GM12878 (cell line): ENCODE data around the gene ATP2C2. TPM values are rescaled to one million over a fixed set of nuclear protein-coding genes. Genes with fewer than 3 reads are reported as not detected.
"Not testable (repeated sequence)": the region's sequence is repeated elsewhere in the genome, so short reads cannot be mapped to it uniquely, and the experiment has no call there.

Experiments
- ATAC-seq: fragments of 200-7000 bp; cut with Tn5 transposase; 3 replicates; pipeline ENCODE4 v1.9.1; 2020; ENCODE audit warnings: mild to moderate bottlenecking, moderate library complexity
- BruUV-seq: library from RNA; stranded (reverse); fragments of 400-500 nt; replicated peaks from 2 replicates; lab custom pipeline; 2021; lab: Mats Ljungman, UMichigan
- CTCF ChIA-PET: fragments of 300-600 bp; sonication (Branson Sonifier 250); formaldehyde crosslinking; extraction: SDS; loops from one replicate; lab custom pipeline; 2021; ENCODE audit warnings: inconsistent platforms; lab: Yijun Ruan, JAX
- POLR2A ChIA-PET: fragments of 350-600 bp; formaldehyde crosslinking; extraction: SDS; loops from one replicate; lab custom pipeline; 2021; ENCODE audit warnings: inconsistent platforms; lab: Charles Lee
- RAD21 ChIA-PET: fragments of 300-600 bp; sonication (Branson Sonifier 250); formaldehyde crosslinking; loops from one replicate; lab custom pipeline; 2023; ENCODE audit warnings: antibody characterized with exemption; ENCODE audit not compliant: unreplicated experiment; lab: Charles Lee
- SMC1A ChIA-PET: fragments of 300-600 bp; sonication (Branson Sonifier 250); formaldehyde crosslinking; loops from one replicate; lab custom pipeline; 2023; ENCODE audit not compliant: unreplicated experiment, uncharacterized antibody; lab: Charles Lee
- DNase-seq: peaks from one replicate; pipeline ENCODE4 v3.0.0-alpha.2; 2011; ENCODE audit warnings: low read depth, low spot score
- FAIRE-seq: peaks from 3 replicates; lab custom pipeline; 2011; peaks lifted over from hg19 to GRCh38; lab: Jason Lieb, UNC
- H2AFZ ChIP-seq: 2 replicates; pipeline ENCODE4 v1.6.0; 2011; ENCODE audit warnings: low read depth, low read length, control low read depth; ENCODE audit not compliant: control insufficient read depth
- H3K27ac ChIP-seq: 2 replicates; pipeline ENCODE4 v1.5.1; 2011; ENCODE audit warnings: control low read depth; ENCODE audit not compliant: control insufficient read depth, insufficient read depth
- H3K27me3 ChIP-seq, 2 experiments: replicated peaks in 1 of 2; 2 replicates each; pipeline versions ENCODE4 v1.6.0 to v1.6.1; 2011; ENCODE audit warnings: low read length in 1 of 2; ENCODE audit not compliant: control insufficient read depth in 2 of 2, insufficient read depth in 2 of 2
- H3K36me3 ChIP-seq, 2 experiments: 2 replicates each; pipeline ENCODE4 v1.5.1; 2011; ENCODE audit warnings: low read length in 1 of 2; ENCODE audit not compliant: control insufficient read depth in 2 of 2, insufficient read depth in 2 of 2
- H3K4me1 ChIP-seq: 2 replicates; pipeline ENCODE4 v1.6.1; 2011; ENCODE audit warnings: mild to moderate bottlenecking, low read length, moderate library complexity, mixed read lengths; ENCODE audit not compliant: control insufficient read depth, insufficient read depth
- H3K4me2 ChIP-seq: 2 replicates; pipeline ENCODE4 v1.6.0; 2011; ENCODE audit warnings: control low read depth; ENCODE audit not compliant: control insufficient read depth, insufficient read depth
- H3K4me3 ChIP-seq: fragments of 200-600 bp; sonication (generic); 2 replicates; pipeline ENCODE4 v1.5.1; 2016
- H3K79me2 ChIP-seq: 2 replicates; pipeline ENCODE4 v1.6.0; 2011; ENCODE audit warnings: low read length; ENCODE audit not compliant: control insufficient read depth, insufficient read depth
- H3K9ac ChIP-seq: 2 replicates; pipeline ENCODE4 v1.8.0; 2011; ENCODE audit warnings: low read length, control low read depth, mixed read lengths; ENCODE audit not compliant: control insufficient read depth, insufficient read depth
- H3K9me3 ChIP-seq: replicated peaks from 3 replicates; pipeline ENCODE4 v1.5.1; 2011; ENCODE audit warnings: mild to moderate bottlenecking, low read length; ENCODE audit not compliant: control insufficient read depth, insufficient read depth
- H4K20me1 ChIP-seq: 2 replicates; pipeline ENCODE4 v1.6.0; 2011; ENCODE audit not compliant: control insufficient read depth, insufficient read depth
- ASH2L ChIP-seq: fragments of 300-600, 200-600 bp; sonication (generic); IDR thresholded peaks from 2 replicates; pipeline ENCODE4 v1.6.1; 2017; ENCODE audit warnings: low read depth, mild to moderate bottlenecking, borderline replicate concordance
- BCL11A ChIP-seq: IDR thresholded peaks from 2 replicates; pipeline ENCODE4 v1.6.1; 2011; ENCODE audit warnings: low read depth, low read length
- BRCA1 ChIP-seq: IDR thresholded peaks from 2 replicates; pipeline ENCODE4 v1.6.1; 2011; ENCODE audit warnings: low read depth, low read length, improper control_type of control experiment
- ESRRA ChIP-seq: IDR thresholded peaks from 2 replicates; pipeline ENCODE4 v1.6.1; 2012; ENCODE audit warnings: mild to moderate bottlenecking, low read length, improper control_type of control experiment
- FOS ChIP-seq: IDR thresholded peaks from 3 replicates; pipeline ENCODE4 v1.6.1; 2011; ENCODE audit warnings: borderline replicate concordance; ENCODE audit not compliant: insufficient read length; ENCODE audit errors: extremely low read depth
- FOXM1 ChIP-seq: IDR thresholded peaks from 2 replicates; pipeline ENCODE4 v1.6.1; 2012; ENCODE audit warnings: low read depth, mild to moderate bottlenecking, inconsistent platforms, low read length, moderate library complexity
- LARP7 ChIP-seq: fragments of 450-650 bp; IDR thresholded peaks from 2 replicates; pipeline ENCODE4 v1.6.1; 2017; ENCODE audit warnings: mild to moderate bottlenecking
- POLR2A ChIP-seq: IDR thresholded peaks from 2 replicates; pipeline ENCODE4 v1.6.1; 2011; ENCODE audit warnings: low read depth, mild to moderate bottlenecking, low read length
- SIN3A ChIP-seq: IDR thresholded peaks from 2 replicates; pipeline ENCODE4 v1.6.1; 2012; ENCODE audit warnings: low read depth, low read length, improper control_type of control experiment
- SKIL ChIP-seq: fragments of 450-650 bp; IDR thresholded peaks from 2 replicates; pipeline ENCODE4 v1.6.1; 2017; ENCODE audit warnings: mild to moderate bottlenecking, low read depth, inconsistent platforms; ENCODE audit not compliant: poor library complexity, severe bottlenecking
- SP1 ChIP-seq: IDR thresholded peaks from one replicate; pipeline ENCODE4 v1.6.1; 2011; ENCODE audit warnings: low read depth, low read length
- SRF ChIP-seq, 2 experiments: IDR thresholded peaks; 2 replicates each; pipeline ENCODE4 v1.6.1; 2011; ENCODE audit warnings: low read depth in 2 of 2, low read length in 2 of 2, mild to moderate bottlenecking in 1 of 2, moderate library complexity in 1 of 2
- YBX1 ChIP-seq: fragments of 450-650 bp; IDR thresholded peaks from 2 replicates; pipeline ENCODE4 v1.6.1; 2016; ENCODE audit warnings: antibody characterized with exemption
- YY1 ChIP-seq: IDR thresholded peaks from 2 replicates; pipeline ENCODE4 v1.6.1; 2011; ENCODE audit warnings: low read depth, mild to moderate bottlenecking, low read length
- WGBS: methylation state at CpG from one replicate; pipeline ENCODE4 v1.1.6; 2016; ENCODE audit warnings: low lambda C conversion rate; ENCODE audit not compliant: insufficient replicate concordance, insufficient coverage; ENCODE audit errors: missing lambda C conversion rate; 5-methylcytosine and 5-hydroxymethylcytosine counted together
- in situ Hi-C: fragments of 300-500 bp; cut with MboI; formaldehyde crosslinking; loops from 9 replicates; pipeline ENCODE4 v1.14.3; 2018; ENCODE audit warnings: mixed read lengths
- intact Hi-C: fragments of 100-400 bp; cut with micrococcal nuclease; formaldehyde crosslinking; loops from one replicate; pipeline ENCODE4 v1.14.2; 2022; ENCODE audit not compliant: unreplicated experiment
- polyA plus RNA-seq, 11 experiments: library from polyadenylated mRNA; depleted of rRNA in 4 of 11; unstranded in 6 of 11; stranded (reverse) in 5 of 11; fragments of >200 nt; fragmentation: Nextera tagmentation in 4 of 11; fragmentation: Illumina TruSeq in 1 of 11; extraction: Ambion mirVana in 4 of 11; extraction: Trizol in 1 of 11; gene quantifications; 1 replicate in 1 of 11; 2 replicates in 10 of 11; pipeline versions ENCODE4 v1.2.1 to v1.2.3, GENCODE V29; 2011 to 2016; ENCODE audit warnings: inconsistent platforms in 2 of 11, missing spikeins in 2 of 11, low read depth in 1 of 11
- total RNA-seq, 4 experiments: library from RNA; depleted of rRNA in 3 of 4; stranded (reverse); fragments of >200 nt in 3 of 4; fragmentation: Illumina TruSeq in 1 of 4; extraction: Trizol in 1 of 4; gene quantifications; 2 replicates each; pipeline versions ENCODE4 v1.2.1 to v1.2.3, GENCODE V29; 2013 to 2021

The ATP2C2 gene
- total and polyA plus RNA-seq, 10 of the 15 experiments (the other 5 are each of a cell fraction or from before 2014, with no cell fraction given): 0.05 to 0.19 TPM; not detected in 8

DNA sequence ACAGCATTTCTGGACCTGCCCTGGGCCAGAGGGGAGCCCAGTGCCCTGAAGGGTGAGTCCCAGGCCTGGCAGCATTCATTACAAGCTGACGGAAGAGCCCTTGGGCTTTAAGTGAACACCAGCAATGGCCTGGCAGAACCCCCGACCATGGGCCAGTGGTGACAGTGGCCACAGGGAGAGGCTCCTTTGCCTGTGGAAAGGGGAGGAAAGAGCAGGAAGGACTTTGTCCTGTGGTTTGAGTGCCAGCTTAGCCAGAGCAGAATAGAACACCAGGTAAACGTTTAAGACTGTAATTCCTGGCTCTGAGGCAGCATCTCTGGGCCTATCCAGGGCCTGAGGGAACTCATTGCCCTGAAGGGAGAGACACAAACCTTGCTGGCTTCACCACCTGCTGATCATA, 34.3 kb upstream of the ATP2C2 start:
- ChIA-PET SMC1A (no interaction called here), RAD21 (no interaction called here), CTCF (no interaction called here), POLR2A (no interaction called here)
- no peak overlapping the region for H2AFZ ChIP-seq
- WGBS: 33% methylated on average over 3 of the region's 3 CpGs
- no peak overlapping the region for H3K27ac ChIP-seq
- no peaks in the 10 kb centered on the region; a peak in 1 of 4 replicates for H3K27me3 ChIP-seq
- H3K4me1 ChIP-seq: no peaks in the 10 kb centered on the region
- BruUV-seq: no TSS peak
- ATAC-seq: no peak
- no peaks in the 10 kb centered on the region; the same call in 2 of the 3 replicates for H3K9me3 ChIP-seq
- no peak for DNase-seq
- no peak for FAIRE-seq
- no peaks in the 10 kb centered on the region for H4K20me1 ChIP-seq
- TF ChIP-seq YY1 (no peak), SIN3A (no peak)
- no peak overlapping the region for H3K4me2 ChIP-seq
- intact Hi-C loops: no loop called here
- no peak overlapping the region for H3K9ac ChIP-seq
- no peak overlapping the region for H3K4me3 ChIP-seq
- no peaks in the 10 kb centered on the region for H3K36me3 ChIP-seq
- in situ Hi-C loops: no loop called here
- H3K79me2 ChIP-seq: no peaks in the 10 kb centered on the region

- Histone ChIP-seq H3K27ac (no peak overlapping the region), H3K9ac (no peak overlapping the region), H4K20me1 (no peaks in the 10 kb centered on the region), H3K4me3 (no peak overlapping the region), H3K36me3 (no peaks in the 10 kb centered on the region), H3K27me3 (no peaks in the 10 kb centered on the region; a peak in 1 of 4 replicates), H3K4me2 (no peak overlapping the region), H3K9me3 (no peaks in the 10 kb centered on the region; the same call in 2 of the 3 replicates), H2AFZ (no peak overlapping the region), H3K79me2 (no peaks in the 10 kb centered on the region)
- ChIA-PET POLR2A (no interaction called here), RAD21 (no interaction called here), SMC1A (no interaction called here), CTCF (no interaction called here)
- DNase-seq: no peak
- ATAC-seq: no peak
- intact Hi-C loops (no loop called here), in situ Hi-C loops (no loop called here)
- 0% methylated on average over 1 of the region's 1 CpG for WGBS
- no TSS peak for BruUV-seq
- FAIRE-seq: no peak
- TF ChIP-seq ESRRA (no peak), FOXM1 (no peak), YBX1 (no peak), ASH2L (no peak), FOS (no peak), POLR2A (no peak), SRF (IDR thresholded peaks at IDR 0.05; ENCODE audit: low read depth in 2 of 2, low read length in 2 of 2) (no peak), BRCA1 (no peak), SKIL (no peak), SP1 (no peak), BCL11A (no peak), LARP7 (no peak)
- TF ChIP-seq, all 136 proteins: peak for 0
- no peaks in the 10 kb centered on the region for H3K4me1 ChIP-seq
Observed at GRCh38 chr16:84334482-84334881, 33.9 kb upstream of the ATP2C2 start.

GRCh38 chr16:84337236-84337635, 31.1 kb upstream of the ATP2C2 start:
- H3K27ac ChIP-seq, H3K27me3 ChIP-seq, H4K20me1 ChIP-seq, CTCF ChIA-PET, H3K4me2 ChIP-seq, H3K79me2 ChIP-seq, intact Hi-C loops, SMC1A ChIA-PET, H3K4me3 ChIP-seq, FAIRE-seq, H3K9me3 ChIP-seq, RAD21 ChIA-PET, ATAC-seq, H3K4me1 ChIP-seq, H3K9ac ChIP-seq, H2AFZ ChIP-seq, DNase-seq, POLR2A ChIA-PET, in situ Hi-C loops, BruUV-seq, H3K36me3 ChIP-seq: not testable (repeated sequence)
